Kidney (tissue), 14 donors: ENCODE results near the gene CCDC157. TPM values are rescaled to one million over a fixed set of nuclear protein-coding genes. Genes with fewer than 3 reads are reported as not detected.

Source experiments
- DNase-seq, 5 donors: peaks; one replicate each; pipeline ENCODE4 v3.0.0-alpha.2; 2013 to 2020
- FAIRE-seq: peaks from 2 replicates; lab custom pipeline; 2012; peaks lifted over from hg19 to GRCh38; lab: Jason Lieb, UNC
- H3K27ac ChIP-seq, 2 donors: one replicate each; pipeline ENCODE4 v1.7.0; 2013; ENCODE audit warnings: low read depth in 2 of 2, low read length in 2 of 2, inconsistent platforms in 1 of 2
- H3K27me3 ChIP-seq: one replicate; pipeline ENCODE4 v1.7.1; 2013; ENCODE audit warnings: low read length, inconsistent platforms; ENCODE audit not compliant: control insufficient read depth, insufficient read depth
- H3K36me3 ChIP-seq, 3 donors: one replicate each; pipeline versions ENCODE4 v1.7.0 to v1.7.1; 2013; ENCODE audit warnings: low read length in 3 of 3, control low read depth in 1 of 3, inconsistent platforms in 1 of 3; ENCODE audit not compliant: insufficient read depth in 3 of 3, control insufficient read depth in 2 of 3
- H3K4me1 ChIP-seq, 3 donors: one replicate each; pipeline versions ENCODE4 v1.7.0 to v1.7.1; 2013; ENCODE audit warnings: low read length in 3 of 3, inconsistent platforms in 1 of 3, low read depth in 1 of 3; ENCODE audit not compliant: control insufficient read depth in 2 of 3, insufficient read depth in 2 of 3
- H3K4me3 ChIP-seq, 3 donors: one replicate each; pipeline versions ENCODE4 v1.7.0 to v1.8.1; 2013; ENCODE audit warnings: low read length in 3 of 3, control low read depth in 1 of 3, inconsistent platforms in 1 of 3
- H3K9ac ChIP-seq, 3 donors: one replicate each; pipeline versions ENCODE4 v1.7.0 to v1.7.1; 2013; ENCODE audit warnings: low read length in 3 of 3, control low read depth in 1 of 3, inconsistent platforms in 1 of 3
- H3K9me3 ChIP-seq, 3 donors: one replicate each; pipeline versions ENCODE4 v1.7.0 to v1.7.1; 2013; ENCODE audit warnings: low read length in 3 of 3, control low read depth in 1 of 3, inconsistent platforms in 1 of 3; ENCODE audit not compliant: control insufficient read depth in 2 of 3, insufficient read depth in 1 of 3
- intact Hi-C: fragments of 100-400 bp; cut with DNase I; formaldehyde crosslinking; loops from one replicate; pipeline ENCODE4 v1.11.1; 2022
- polyA plus RNA-seq: library from polyadenylated mRNA; stranded (reverse); fragments of 350-450 nt; fragmentation: Illumina TruSeq; extraction: RNeasy Lipid Tissue Mini Kit (QIAGEN cat#74804); gene quantifications from one replicate; pipeline ENCODE4 v1.2.3, GENCODE V29; 2014; ENCODE audit warnings: low read depth, low replicate concordance; ENCODE audit not compliant: insufficient read depth
- total RNA-seq: library from RNA; stranded (reverse); fragmentation: NEBNext Ultra II Directional; extraction: Animal tissue kit (Norgen Biotek cat#: 25700); gene quantifications from one replicate; pipeline ENCODE4 v1.2.1, GENCODE V29; 2021
- TF ChIP-seq, protein P1 (sequence below): IDR thresholded peaks from 3 replicates; pipeline ENCODE4 v1.5.1; 2012; ENCODE audit warnings: mild to moderate bottlenecking, moderate library complexity, borderline replicate concordance; ENCODE audit not compliant: insufficient read depth; ENCODE audit errors: extremely low read depth
- donor health status: control.
- donor health status: control.
- donor health status: control.
- donor health status: control.
- donor health status: control.
- donor health status: DM: yes; HTN: yes; CAD: no.
- donor health status: Normal renal cell carcinoma (clear cell type).

Gene CCDC157
- total and polyA plus RNA-seq, 2 donors from 2014 or later = 5.1 to 6.0 TPM

DNA sequence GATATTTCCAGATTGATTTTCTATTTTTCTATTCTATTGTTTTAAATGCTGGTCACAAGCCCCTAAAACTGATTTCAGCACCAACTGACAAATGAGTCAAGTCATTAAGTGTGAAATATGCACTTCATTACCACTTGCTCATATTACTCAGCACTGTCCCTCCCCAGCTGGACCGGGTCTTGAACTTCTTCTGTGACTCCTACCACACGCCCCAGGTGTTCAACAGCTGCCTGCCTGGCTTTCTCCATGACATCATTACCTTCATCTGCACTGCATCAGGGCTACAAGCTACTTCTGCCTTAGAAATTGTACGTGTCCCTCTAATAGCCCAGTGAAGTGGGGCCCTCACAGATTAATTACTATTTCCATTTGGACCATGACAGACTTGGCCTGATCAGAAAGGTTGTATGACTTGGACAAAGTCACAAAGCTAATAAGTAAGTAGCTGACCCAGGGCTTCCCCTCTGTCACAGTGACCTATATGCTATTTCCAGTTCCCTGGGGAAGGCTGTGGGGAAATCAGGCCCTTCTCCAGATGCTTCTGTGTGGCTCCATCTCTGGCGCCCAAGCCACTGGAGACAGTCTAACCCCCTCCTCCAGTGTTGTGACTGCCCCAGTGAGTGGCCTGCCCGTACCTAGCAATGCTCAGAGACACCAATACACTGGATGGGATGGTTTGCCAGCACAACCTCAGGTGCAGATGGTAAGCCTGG, 48.1 kb upstream of the CCDC157 start:
- no peak overlapping the region for H3K4me3 ChIP-seq
- FAIRE-seq = no peak

DNA sequence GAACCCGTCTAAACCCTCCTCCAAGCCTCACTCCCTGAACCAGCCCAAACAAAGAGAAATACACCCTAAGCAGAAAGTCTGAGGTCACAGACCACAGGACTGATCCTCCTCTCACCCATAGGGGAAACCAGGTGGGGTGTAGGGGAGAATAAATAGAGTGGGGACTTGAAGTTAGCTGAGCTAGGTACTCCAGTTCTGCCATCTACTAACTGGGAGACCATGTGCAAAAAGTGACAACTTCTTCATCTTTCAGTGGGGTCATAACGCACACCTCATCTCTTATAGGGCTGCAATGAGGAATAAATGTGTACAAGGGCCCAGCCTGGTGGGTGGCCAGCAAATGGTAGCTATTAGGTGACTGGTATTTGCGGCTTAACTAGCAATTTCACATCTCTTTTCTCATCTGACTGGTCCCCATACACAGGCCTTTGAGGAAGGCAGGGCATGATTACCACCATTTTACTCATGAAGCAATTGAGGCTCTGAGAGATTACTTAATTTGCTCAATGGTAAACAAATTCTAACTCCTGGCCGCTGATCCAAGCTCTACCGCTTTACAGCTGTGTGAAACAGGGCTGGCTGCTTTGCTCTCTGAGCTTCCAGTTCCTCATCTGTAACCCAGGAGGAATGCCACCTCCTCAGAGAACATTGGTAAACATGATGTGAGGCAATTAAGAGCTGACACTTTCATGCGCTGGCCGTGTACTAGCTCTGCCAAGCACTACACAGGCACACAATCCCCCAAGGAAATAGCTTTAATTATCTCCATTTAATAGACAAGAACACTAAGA, 46.7 kb upstream of the CCDC157 start:
- Histone ChIP-seq H3K27me3 (no peaks in the 10 kb centered on the region), H3K27ac (peak overlapping the region; percentile 84 to 85), H3K4me1 (peaks cover 8 to 83% (median 65%) of the 10 kb centered on the region in 3 donors), H3K9ac (peak overlapping the region in 1 of 3 donors; percentile 69), H3K4me3 (peak overlapping the region in 1 of 3 donors; percentile 26), H3K9me3 (no peaks in the 10 kb centered on the region), H3K36me3 (no peaks in the 10 kb centered on the region)
- no peak for FAIRE-seq
- intact Hi-C loops = no loop called here
- DNase-seq = peak in 1 of 5 donors; percentile 60
- TF ChIP-seq, protein P1, sequence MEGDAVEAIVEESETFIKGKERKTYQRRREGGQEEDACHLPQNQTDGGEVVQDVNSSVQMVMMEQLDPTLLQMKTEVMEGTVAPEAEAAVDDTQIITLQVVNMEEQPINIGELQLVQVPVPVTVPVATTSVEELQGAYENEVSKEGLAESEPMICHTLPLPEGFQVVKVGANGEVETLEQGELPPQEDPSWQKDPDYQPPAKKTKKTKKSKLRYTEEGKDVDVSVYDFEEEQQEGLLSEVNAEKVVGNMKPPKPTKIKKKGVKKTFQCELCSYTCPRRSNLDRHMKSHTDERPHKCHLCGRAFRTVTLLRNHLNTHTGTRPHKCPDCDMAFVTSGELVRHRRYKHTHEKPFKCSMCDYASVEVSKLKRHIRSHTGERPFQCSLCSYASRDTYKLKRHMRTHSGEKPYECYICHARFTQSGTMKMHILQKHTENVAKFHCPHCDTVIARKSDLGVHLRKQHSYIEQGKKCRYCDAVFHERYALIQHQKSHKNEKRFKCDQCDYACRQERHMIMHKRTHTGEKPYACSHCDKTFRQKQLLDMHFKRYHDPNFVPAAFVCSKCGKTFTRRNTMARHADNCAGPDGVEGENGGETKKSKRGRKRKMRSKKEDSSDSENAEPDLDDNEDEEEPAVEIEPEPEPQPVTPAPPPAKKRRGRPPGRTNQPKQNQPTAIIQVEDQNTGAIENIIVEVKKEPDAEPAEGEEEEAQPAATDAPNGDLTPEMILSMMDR = no peak

More for the DNA sequence above, 48.1 kb upstream of the CCDC157 start:
- Histone ChIP-seq H3K9me3 (no peaks in the 10 kb centered on the region), H3K27ac (peak overlapping the region; percentile 84 to 85), H3K27me3 (no peaks in the 10 kb centered on the region), H3K4me1 (peaks cover 8 to 90% (median 77%) of the 10 kb centered on the region in 3 donors), H3K36me3 (peaks cover 0 to 6% (median 4%) of the 10 kb centered on the region in 3 donors), H3K9ac (peak overlapping the region in 1 of 3 donors; percentile 32)
- TF ChIP-seq, protein P1 = no peak
- intact Hi-C loops = no loop called here
- DNase-seq = peak in 4 of 5 donors; percentile 57 to 69 (median 62)

DNA sequence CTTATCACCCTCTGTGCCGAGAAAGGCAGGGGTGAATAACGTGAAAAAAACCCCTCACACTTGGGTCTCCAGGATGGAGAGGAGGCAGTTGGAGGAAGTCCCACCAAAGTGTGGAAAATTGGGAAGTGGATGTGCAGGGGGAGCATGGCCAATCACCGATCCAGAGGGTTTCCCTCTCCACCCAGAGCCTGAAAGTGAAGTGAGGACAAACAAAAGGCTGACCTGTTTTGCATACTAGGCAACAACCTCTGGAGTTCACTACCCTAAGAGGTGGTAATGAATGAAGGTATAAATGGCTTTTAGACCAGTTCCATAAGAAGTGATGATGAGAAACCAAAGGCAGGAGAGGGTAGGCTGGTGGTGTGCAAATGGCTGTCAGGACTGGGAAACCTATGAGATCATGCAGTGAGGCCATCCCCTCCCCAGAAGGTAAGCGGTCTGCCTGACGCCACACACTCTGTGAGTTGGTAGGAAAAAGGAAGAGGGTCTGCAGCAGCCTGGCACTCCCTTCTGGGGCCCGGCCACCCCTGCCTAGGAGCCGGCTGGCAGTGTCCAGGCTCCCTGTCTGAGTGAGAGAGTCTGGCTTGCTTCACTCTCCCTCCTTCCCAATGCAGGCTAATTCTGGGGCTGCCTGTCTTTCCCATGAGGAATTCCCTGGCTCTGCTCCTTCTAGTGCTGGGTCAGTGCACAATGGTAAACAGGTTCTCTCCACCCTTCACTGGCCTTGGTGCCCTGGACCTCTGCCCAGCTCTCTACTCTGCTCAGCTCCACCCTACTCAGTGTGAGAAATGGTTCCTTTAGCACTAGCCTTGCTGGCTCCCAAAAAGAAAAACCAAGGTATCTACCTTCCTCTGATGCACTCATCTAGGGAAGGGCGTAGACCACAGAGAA, 45.7 kb upstream of the CCDC157 start:
- no peaks in the 10 kb centered on the region for H3K36me3 ChIP-seq
- H3K4me1 ChIP-seq = peaks cover 8 to 81% (median 61%) of the 10 kb centered on the region in 3 donors
- no peaks in the 10 kb centered on the region for H3K9me3 ChIP-seq
- DNase-seq (peak; percentile 61 to 90 (median 80)), FAIRE-seq (no peak)
- no peaks in the 10 kb centered on the region for H3K27me3 ChIP-seq
- peak overlapping the region in 2 of 3 donors; percentile 26 to 47 for H3K4me3 ChIP-seq
- intact Hi-C loops = no loop called here
- H3K9ac ChIP-seq = peak overlapping the region in 1 of 3 donors; percentile 69
- peak overlapping the region; percentile 84 to 85 for H3K27ac ChIP-seq
- TF ChIP-seq, protein P1 = no peak
